CD4-positive, alpha-beta T cell treated with Interleukin-15 for 1 hour (primary cell): ENCODE measurements around the gene CSNK2A1.

Experiments used
- DNase-seq: peaks from one replicate; pipeline ENCODE4 v3.0.0-alpha.2; 2020

Gene CSNK2A1

DNA sequence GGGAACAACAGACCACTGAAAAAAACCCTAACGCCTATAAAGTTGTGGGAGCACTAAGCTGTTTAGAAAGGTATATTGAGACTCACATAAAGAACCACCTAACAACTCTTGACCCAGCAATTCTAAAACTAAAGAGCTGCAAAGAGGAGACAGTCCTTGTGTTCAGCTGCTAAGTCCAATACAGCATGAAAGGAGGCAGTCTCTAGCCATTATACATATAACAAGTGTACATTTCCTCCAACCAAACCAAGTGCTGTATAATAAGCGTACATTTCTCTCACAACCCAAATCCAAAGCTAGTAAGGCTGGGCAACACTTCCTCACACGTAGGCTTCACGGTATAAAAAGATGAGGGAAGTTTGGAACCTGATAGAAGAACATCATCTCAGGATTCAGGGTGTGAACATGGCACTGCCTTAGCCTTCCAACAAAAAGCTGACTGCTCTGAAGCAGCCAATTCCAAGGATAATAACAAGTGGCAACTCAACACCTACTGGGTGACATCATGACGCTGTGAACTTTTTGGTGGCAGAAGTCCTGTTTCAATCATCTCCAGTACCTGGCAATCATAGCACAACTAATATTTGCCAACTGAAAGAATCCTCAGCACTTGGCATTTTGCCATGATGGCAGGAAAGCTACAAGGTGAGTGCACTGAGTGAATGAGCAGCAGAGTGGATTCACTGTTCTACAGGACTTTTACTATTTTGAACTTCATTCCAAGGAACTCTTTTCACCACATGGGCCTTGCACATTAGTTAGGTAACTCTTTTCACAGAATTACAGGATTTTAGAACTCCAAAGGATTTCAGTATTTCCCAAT lies 97.9 kb downstream of the CSNK2A1 start:
- DNase-seq = no peak

GRCh38 chr20:444862-445426 lies 98.6 kb downstream of the CSNK2A1 start:
- DNase-seq = no peak

DNA sequence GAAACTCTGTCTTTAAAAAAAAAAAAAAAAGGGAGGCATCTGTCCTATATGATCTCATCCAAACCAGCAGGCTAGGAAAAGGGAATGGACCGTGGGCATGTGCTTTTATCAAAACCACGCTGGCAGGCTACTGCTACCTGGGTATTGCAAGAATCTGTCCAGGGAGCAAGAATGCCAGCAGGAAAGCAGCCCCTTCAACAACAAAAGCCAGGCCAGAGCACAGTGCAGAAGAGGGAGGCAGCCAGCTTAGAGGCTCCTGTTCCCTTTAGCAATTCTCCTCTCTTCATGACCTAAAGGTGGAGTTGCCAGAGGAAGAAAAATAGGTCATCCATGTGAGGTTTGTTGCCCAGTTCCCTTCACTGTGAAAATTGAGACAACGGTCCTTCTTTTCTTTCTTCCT lies 99.5 kb downstream of the CSNK2A1 start:
- no peak for DNase-seq

- no peak for DNase-seq
These were observed 100.3 kb downstream of the CSNK2A1 start for GRCh38 chr20:443223-443775.

DNA sequence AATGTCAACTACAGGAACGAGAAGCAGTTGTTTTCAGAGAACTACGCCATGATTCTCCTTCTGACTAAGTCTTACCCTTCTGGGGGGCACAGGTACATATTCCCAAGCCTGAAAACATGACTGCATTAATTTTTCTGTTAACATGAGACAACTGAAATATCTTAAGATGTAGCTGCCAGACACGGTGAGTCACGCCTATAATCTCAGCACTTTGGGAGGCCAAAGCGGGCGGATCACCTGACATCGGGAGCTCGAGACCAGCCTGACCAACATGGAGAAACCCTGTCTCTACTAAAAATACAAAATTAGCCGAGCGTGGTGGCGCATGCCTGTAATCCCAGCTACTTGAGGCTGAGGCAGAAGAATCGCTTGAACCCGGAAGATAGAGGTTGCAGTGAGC lies 103.0 kb downstream of the CSNK2A1 start:
- no peak for DNase-seq

DNA sequence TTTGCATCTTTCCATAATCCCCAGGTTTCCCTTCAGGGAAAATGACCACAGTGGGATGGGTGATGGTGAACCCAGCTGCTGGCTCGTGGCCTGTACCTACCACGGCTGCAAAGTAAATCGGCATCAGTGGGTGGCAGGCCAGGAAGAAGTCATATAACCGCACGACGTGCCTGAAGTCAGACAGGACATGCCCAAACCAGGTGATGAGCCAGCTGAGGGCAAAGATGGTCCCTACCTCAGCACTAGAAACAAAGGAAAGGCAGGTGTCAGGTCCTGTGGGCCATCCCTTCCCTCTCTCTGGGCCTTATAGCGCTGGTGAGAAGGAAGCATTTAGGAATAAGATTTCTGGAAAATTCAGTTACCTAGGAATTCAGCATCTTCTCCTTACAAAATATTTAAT lies 103.4 kb downstream of the CSNK2A1 start:
- DNase-seq = no peak

DNA sequence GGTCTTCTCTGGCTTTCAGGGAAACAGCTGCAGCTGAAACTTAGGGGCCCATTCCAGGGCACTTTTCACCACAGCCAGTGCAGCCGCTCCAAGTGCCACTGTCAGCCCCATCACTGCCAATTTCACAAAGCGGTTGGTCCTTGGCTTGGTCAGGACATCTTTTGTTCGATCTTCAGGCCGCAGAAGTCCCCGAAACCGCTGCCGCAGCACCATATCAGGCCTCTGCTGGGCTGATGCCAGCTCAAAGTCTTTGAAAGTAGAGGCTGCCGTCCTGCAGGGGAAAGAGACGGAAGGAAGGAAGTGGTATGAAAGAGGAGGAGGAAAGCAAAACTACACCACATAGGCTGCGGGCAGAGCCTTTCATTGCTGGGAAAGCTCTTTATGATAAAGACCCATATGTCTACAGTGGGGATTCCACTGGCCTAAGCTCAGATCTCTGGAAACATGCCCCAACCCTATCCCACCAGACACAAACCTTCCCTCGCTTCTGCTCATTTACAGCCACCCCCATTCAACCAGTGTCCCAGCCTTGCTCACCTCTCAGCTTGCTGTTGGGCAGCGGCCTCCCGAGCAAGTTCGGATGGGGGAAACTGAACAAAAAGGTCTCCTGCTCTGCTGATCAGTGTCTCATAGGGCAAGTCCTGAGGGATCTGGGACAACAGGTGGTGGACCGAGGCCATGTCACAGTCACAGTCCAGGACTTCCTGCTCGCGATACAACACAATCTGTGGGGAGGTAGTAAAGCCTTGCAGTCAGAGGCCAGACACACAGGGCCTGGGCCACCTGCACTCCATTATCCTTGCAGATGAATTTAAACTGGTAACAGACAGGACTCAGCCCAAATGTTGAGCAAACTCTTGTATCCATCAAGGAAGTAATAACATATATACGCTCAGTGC lies 104.8 kb downstream of the CSNK2A1 start:
- DNase-seq = peak; percentile 45

GRCh38 chr20:437787-438486 lies 105.7 kb downstream of the CSNK2A1 start:
- no peak for DNase-seq

GRCh38 chr20:436476-436875 lies 107.1 kb downstream of the CSNK2A1 start:
- no peak for DNase-seq

- DNase-seq = no peak
These were observed 108.0 kb downstream of the CSNK2A1 start for GRCh38 chr20:435558-435957.

DNA sequence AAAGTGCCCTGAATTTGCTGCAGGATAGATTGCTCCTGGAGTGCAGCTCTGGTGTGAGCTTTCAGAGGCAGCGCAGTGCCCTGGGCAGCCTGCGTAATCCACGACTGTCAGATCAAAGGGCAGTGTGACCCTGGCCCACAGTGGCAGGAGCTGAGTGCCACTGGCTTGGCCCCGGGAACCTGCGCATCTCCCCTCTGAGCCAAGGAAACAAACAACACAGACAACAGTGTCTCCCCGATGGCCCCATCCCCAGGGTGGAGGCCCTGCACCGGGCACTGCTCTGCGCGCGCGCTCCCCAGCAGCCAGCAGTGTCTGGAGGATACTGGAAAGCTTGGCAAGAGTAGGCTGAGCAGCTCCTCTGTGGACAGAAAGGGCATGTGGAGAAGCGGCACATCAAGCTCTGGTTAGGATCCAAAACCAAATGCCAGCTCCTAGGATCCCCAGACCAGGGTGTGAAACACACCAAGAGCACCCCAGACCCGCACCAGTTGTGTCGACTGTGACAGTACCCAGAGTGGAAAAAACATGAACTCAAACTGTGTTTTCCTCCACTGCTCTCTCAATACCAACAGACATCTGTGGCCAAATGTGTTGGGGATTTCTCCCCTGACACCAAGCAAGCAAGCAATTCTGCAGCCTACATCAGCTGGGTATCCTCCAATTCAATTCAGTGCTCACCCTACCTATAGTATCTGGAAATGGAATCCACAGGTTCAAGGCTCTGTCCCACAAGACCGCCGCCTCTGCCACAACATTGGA lies 108.8 kb downstream of the CSNK2A1 start:
- no peak for DNase-seq

DNA sequence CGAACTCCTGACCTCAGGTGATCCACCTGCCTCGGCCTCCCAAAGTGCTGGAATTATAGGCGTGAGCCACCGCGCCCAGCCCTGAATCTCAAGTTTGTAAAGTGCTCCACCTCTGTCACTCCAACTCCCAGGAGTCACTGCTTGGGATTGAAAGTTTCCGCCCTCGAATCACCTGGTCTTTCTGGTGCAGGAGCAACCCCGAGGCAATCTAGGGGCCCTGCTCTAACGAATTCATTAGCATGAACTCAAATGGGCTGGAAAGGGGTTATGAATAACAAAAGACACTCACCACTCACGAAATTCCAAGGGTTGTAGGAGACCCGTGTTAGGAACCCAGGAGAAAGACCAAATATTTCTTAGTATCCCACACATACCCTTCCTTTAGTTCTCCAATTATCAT lies 109.4 kb downstream of the CSNK2A1 start:
- no peak for DNase-seq

- peak; percentile 56 for DNase-seq
These were observed 110.2 kb downstream of the CSNK2A1 start for GRCh38 chr20:433300-433975.

DNA sequence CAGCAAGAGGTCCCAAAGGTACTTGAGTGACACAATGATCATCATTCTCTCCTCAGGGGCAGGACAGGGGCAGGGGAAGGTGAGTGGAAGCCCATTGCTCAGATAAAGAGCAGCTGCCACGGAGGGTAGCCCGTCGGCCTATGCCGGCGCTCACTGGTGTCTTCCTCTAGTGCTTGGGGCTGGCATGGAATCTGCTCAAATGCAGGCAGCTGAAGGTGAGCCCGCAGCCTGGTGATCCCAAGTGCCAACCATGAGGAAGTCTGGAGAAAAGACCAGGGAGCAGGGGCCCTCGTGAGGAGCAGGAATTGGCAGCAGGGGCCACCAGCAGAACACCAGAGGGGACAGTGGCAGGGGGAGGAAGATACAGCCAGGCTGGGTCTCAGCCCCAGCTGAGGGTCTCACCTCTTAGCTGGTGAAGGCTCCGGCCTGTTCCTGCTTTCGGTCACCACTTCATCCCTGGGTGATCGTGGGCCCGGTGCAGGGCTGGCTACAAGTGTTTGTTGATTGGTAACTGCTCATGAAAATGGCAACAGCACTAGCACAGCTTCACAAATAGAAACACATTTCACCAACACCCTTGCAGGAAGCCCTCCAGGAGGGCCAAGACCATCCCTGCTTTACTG lies 110.8 kb downstream of the CSNK2A1 start:
- no peak for DNase-seq

- no peak for DNase-seq
These were observed 111.4 kb downstream of the CSNK2A1 start for GRCh38 chr20:432208-432607.

GRCh38 chr20:431012-431904 lies 112.3 kb downstream of the CSNK2A1 start:
- peak; percentile 45 for DNase-seq

DNA sequence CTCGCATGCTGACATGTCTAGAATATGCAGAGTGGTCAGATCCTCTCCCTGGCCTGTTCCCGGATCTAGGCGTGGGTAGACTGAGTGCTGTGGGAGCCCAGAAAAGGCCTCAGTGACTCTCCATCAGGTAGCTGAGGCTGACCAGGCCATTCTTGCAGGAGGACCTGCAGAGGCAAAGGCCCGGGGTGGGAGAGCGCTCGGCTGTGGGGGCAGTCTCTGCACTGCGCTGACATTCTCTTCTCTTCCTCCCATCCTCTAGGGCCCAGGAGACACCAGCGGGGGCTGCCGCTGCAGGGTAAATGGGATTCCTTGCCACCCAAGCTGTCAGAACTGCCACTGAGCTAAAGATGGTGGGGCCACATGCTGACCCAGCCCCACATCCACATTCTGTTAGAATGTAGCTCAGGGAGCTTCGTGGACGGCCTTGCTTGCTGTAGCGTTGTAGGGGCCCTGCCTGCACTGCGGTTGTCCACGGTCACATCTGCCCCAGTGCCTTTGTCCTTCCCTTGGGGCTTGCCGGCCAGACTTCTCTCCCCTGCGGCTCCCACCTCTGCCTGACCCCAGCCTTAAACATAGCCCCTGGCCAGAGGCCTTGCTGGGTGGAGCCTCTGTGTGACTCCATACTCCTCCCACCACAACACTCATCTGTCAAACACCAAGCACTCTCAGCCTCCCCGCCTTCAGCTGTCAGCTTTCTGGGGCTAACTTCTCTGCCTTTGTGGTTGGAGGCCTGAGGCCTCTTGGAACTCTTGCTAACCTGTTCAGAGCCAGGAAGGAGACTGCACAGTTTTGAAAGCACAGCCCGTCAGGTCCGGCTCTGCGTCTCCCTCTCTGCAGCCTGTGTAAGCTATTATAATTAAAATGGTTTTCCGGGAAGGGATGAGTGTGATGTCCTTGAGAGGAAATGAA lies 113.2 kb downstream of the CSNK2A1 start:
- DNase-seq = no peak

DNA sequence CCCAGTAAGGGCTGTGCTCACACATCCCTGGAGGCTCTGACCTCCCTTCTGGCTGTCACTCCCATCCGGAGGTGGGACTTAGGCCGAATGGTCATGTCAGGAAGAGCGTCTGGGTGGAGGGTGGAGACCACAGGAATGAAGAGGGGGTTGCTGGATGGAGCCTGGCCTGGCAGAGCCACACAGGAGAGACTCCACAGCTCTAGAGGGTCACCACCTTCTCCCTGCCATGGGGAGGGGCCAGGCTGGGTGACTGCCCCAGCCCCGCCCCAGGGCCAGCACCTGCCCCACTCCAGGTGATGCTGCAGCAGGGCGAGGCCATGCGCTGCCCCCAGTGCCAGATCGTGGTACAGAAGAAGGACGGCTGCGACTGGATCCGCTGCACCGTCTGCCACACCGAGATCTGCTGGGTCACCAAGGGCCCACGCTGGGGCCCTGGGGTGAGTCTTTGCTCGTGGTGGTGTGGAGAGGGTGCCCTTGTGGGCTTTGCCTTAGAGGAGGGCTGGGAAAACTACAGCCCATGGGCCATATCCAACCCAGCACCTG lies 114.9 kb downstream of the CSNK2A1 start:
- no peak for DNase-seq
